H1 (cell line): Measurements from ENCODE around the gene VWA3B.
"Not testable (repeated sequence)": the region's sequence is repeated elsewhere in the genome, so short reads cannot be mapped to it uniquely, and the experiment has no call there.

Experiments used
- CBX8 ChIP-seq: fragments of 300-800, 300-1000 bp; sonication (generic); IDR thresholded peaks from 2 replicates; pipeline ENCODE4 v1.7.1; 2016; ENCODE audit warnings: low read depth, low read length, borderline replicate concordance
- EP300 ChIP-seq, 2 experiments: IDR thresholded peaks; 1 replicate in 1 of 2; 2 replicates in 1 of 2; pipeline ENCODE4 v1.6.1; 2011 to 2012; ENCODE audit warnings: low read depth in 2 of 2, low read length in 2 of 2, mild to moderate bottlenecking in 2 of 2, borderline replicate concordance in 1 of 2, inconsistent platforms in 1 of 2, moderate library complexity in 1 of 2
- FOSL1 ChIP-seq: IDR thresholded peaks from 2 replicates; pipeline ENCODE4 v1.6.1; 2011; ENCODE audit warnings: mild to moderate bottlenecking, low read depth, low read length, moderate library complexity; ENCODE audit not compliant: insufficient read depth
- GABPA ChIP-seq: IDR thresholded peaks from 2 replicates; pipeline ENCODE4 v1.6.1; 2011; ENCODE audit warnings: mild to moderate bottlenecking, low read length, moderate library complexity, borderline replicate concordance; ENCODE audit not compliant: insufficient read depth
- HDAC6 ChIP-seq: IDR thresholded peaks from one replicate; pipeline ENCODE4 v1.7.1; 2012; ENCODE audit warnings: low read depth, mild to moderate bottlenecking, inconsistent platforms, low read length, moderate library complexity
- KDM1A ChIP-seq: fragments of 200-600, 300-600 bp; sonication (generic); IDR thresholded peaks from 2 replicates; pipeline ENCODE4 v1.7.1; 2016; ENCODE audit warnings: mild to moderate bottlenecking, low read length, borderline replicate concordance
- POLR2A ChIP-seq, 2 experiments: IDR thresholded peaks; 1 replicate in 1 of 2; 2 replicates in 1 of 2; pipeline ENCODE4 v1.6.1; 2011; ENCODE audit warnings: low read depth in 2 of 2, low read length in 2 of 2, mild to moderate bottlenecking in 2 of 2; ENCODE audit errors: control extremely low read depth in 1 of 2
- POLR2AphosphoS5 ChIP-seq: IDR thresholded peaks from 2 replicates; pipeline ENCODE4 v1.6.1; 2011; ENCODE audit warnings: low read depth, low read length
- RAD21 ChIP-seq, 2 experiments: IDR thresholded peaks in 1 of 2; conservative IDR thresholded peaks in 1 of 2; 2 replicates each; pipeline ENCODE4 v1.6.1; 2011; ENCODE audit warnings: low read depth in 2 of 2, low read length in 2 of 2, improper control_type of control experiment in 1 of 2, inconsistent platforms in 1 of 2, mild to moderate bottlenecking in 1 of 2, moderate library complexity in 1 of 2
- RXRA ChIP-seq: IDR thresholded peaks from 2 replicates; pipeline ENCODE4 v1.6.1; 2011; ENCODE audit warnings: low read depth, mild to moderate bottlenecking, low read length, moderate library complexity; ENCODE audit not compliant: insufficient read depth
- SP1 ChIP-seq: IDR thresholded peaks from 2 replicates; pipeline ENCODE4 v1.6.1; 2011; ENCODE audit warnings: low read depth, low read length
- TCF12 ChIP-seq: IDR thresholded peaks from 2 replicates; pipeline ENCODE4 v1.6.1; 2011; ENCODE audit warnings: low read depth, mild to moderate bottlenecking, low read length
- TF ChIP-seq, protein P1 (sequence below), 3 experiments: IDR thresholded peaks; 1 replicate in 2 of 3; 2 replicates in 1 of 3; pipeline versions ENCODE4 v1.5.1 to v1.6.1; 2011; ENCODE audit warnings: low read length in 3 of 3, mild to moderate bottlenecking in 3 of 3, inconsistent platforms in 2 of 3, low read depth in 1 of 3, moderate library complexity in 1 of 3; ENCODE audit not compliant: insufficient read depth in 1 of 3; ENCODE audit errors: control extremely low read depth in 1 of 3
- TF ChIP-seq, protein P2 (sequence below): IDR thresholded peaks from 2 replicates; pipeline ENCODE4 v1.6.1; 2012; ENCODE audit warnings: inconsistent platforms

DNA sequence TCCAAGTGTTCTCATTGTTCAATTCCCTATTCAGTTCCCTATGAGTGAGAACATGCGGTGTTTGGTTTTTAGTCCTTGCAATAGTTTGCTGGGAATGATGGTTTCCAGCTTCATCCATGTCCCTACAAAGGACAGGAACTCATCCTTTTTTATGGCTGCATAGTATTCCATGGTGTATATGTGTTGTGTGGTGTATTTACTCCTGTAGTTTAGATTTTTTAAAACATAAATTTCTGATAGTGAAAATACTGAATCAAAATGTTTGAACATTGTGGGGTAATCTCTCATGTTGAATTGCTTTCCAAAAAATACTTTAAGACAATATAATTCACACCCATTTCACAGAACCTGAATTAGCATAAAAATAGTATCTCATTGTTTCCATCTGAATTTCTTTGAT lies 60.9 kb downstream of the VWA3B start:
- TF ChIP-seq, protein P1, sequence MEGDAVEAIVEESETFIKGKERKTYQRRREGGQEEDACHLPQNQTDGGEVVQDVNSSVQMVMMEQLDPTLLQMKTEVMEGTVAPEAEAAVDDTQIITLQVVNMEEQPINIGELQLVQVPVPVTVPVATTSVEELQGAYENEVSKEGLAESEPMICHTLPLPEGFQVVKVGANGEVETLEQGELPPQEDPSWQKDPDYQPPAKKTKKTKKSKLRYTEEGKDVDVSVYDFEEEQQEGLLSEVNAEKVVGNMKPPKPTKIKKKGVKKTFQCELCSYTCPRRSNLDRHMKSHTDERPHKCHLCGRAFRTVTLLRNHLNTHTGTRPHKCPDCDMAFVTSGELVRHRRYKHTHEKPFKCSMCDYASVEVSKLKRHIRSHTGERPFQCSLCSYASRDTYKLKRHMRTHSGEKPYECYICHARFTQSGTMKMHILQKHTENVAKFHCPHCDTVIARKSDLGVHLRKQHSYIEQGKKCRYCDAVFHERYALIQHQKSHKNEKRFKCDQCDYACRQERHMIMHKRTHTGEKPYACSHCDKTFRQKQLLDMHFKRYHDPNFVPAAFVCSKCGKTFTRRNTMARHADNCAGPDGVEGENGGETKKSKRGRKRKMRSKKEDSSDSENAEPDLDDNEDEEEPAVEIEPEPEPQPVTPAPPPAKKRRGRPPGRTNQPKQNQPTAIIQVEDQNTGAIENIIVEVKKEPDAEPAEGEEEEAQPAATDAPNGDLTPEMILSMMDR (IDR thresholded peaks at IDR 0.05; ENCODE audit: control extremely low read depth in 1 of 3, insufficient read depth in 1 of 3, low read depth in 1 of 3, low read length in 3 of 3) = not testable (repeated sequence)
- TF ChIP-seq, protein P2, sequence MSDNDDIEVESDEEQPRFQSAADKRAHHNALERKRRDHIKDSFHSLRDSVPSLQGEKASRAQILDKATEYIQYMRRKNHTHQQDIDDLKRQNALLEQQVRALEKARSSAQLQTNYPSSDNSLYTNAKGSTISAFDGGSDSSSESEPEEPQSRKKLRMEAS = not testable (repeated sequence)
- TF ChIP-seq TCF12; KDM1A; HDAC6; POLR2A (IDR thresholded peaks at IDR 0.05; ENCODE audit: control extremely low read depth in 1 of 2, low read depth in 2 of 2, low read length in 2 of 2); RXRA; GABPA; CBX8; POLR2AphosphoS5; EP300 (IDR thresholded peaks at IDR 0.05; ENCODE audit: borderline replicate concordance in 1 of 2, low read depth in 2 of 2, low read length in 2 of 2); FOSL1; RAD21 (IDR thresholded peaks at IDR 0.05 in 1 of 2, conservative IDR thresholded peaks at IDR 0.05 in 1 of 2; ENCODE audit: low read depth in 2 of 2, low read length in 2 of 2); SP1: not testable (repeated sequence)
